ENCODE results near the gene NRN1L. TPM values are rescaled to one million over a fixed set of nuclear protein-coding genes. Genes with fewer than 3 reads are reported as not detected.
A peak's percentile ranks its signal among the peaks of the same experiment; 100 is the strongest.
"Not testable (repeated sequence)": the region's sequence is repeated elsewhere in the genome, so short reads cannot be mapped to it uniquely, and the experiment has no call there.

The NRN1L gene
- polyA plus RNA-seq (ENCODE audit: insufficient read length in 3 of 3): not detected

GRCh38 chr16:67884684-67885083 is at the start of gene NRN1L:
Gene NRN1L, plus strand, starts transcription at chr16:67884885. Its CDS starts 19 bp downstream, at chr16:67884904.
- DNase-seq (ENCODE audit: low read depth in 3 of 3, low spot score in 2 of 3): no peak

- not testable (repeated sequence) for DNase-seq (ENCODE audit: low read depth in 3 of 3, low spot score in 2 of 3)
Observed at GRCh38 chr16:67837190-67837589, 47.5 kb upstream of the NRN1L start.

GRCh38 chr16:67837811-67838210 is 46.9 kb upstream of the NRN1L start:
- no peak for DNase-seq (ENCODE audit: low read depth in 3 of 3, low spot score in 2 of 3)

GRCh38 chr16:67841198-67841815 is 43.4 kb upstream of the NRN1L start:
- DNase-seq (ENCODE audit: low read depth in 3 of 3, low spot score in 2 of 3): no peak

GRCh38 chr16:67841816-67842508 is 42.7 kb upstream of the NRN1L start, which contains the start of gene THAP11:
Gene THAP11, plus strand, starts transcription at chr16:67842320. Its CDS starts 235 bp downstream, at chr16:67842555.
- DNase-seq (ENCODE audit: low read depth in 3 of 3, low spot score in 2 of 3): peak; percentile 90 to 93 (median 92)

GRCh38 chr16:67842509-67843342 is 42.0 kb upstream of the NRN1L start:
- no peak for DNase-seq (ENCODE audit: low read depth in 3 of 3, low spot score in 2 of 3)

GRCh38 chr16:67843343-67843765 is 41.3 kb upstream of the NRN1L start:
- DNase-seq (ENCODE audit: low read depth in 3 of 3, low spot score in 2 of 3): no peak

- DNase-seq (ENCODE audit: low read depth in 3 of 3, low spot score in 2 of 3): no peak
Observed at GRCh38 chr16:67844497-67844896, 40.2 kb upstream of the NRN1L start.

- DNase-seq (ENCODE audit: low read depth in 3 of 3, low spot score in 2 of 3): no peak
Observed at GRCh38 chr16:67845291-67846062, 39.2 kb upstream of the NRN1L start.

- no peak for DNase-seq (ENCODE audit: low read depth in 3 of 3, low spot score in 2 of 3)
Observed at GRCh38 chr16:67846063-67846319, 38.7 kb upstream of the NRN1L start.

- DNase-seq (ENCODE audit: low read depth in 3 of 3, low spot score in 2 of 3): peak; percentile 86 to 95 (median 93)
Observed at GRCh38 chr16:67846320-67847063, 38.2 kb upstream of the NRN1L start, which contains the start of gene NUTF2. Gene NUTF2, plus strand, starts transcription at chr16:67846933. Its CDS starts 18,198 bp downstream, at chr16:67865131.

- peak in 1 of 3 donors; percentile 35 for DNase-seq (ENCODE audit: low read depth in 3 of 3, low spot score in 2 of 3)
Observed at GRCh38 chr16:67847064-67847861, 37.4 kb upstream of the NRN1L start, which contains the start of gene CENPT. Gene CENPT, minus strand, starts transcription at chr16:67847693. Its CDS starts 13,834 bp downstream, at chr16:67833859.

- DNase-seq (ENCODE audit: low read depth in 3 of 3, low spot score in 2 of 3): no peak
Observed at GRCh38 chr16:67848118-67848517, 36.6 kb upstream of the NRN1L start.

- DNase-seq (ENCODE audit: low read depth in 3 of 3, low spot score in 2 of 3): no peak
Observed at GRCh38 chr16:67853670-67854069, 31.0 kb upstream of the NRN1L start.

- DNase-seq (ENCODE audit: low read depth in 3 of 3, low spot score in 2 of 3): no peak
Observed at GRCh38 chr16:67855789-67856188, 28.9 kb upstream of the NRN1L start.

GRCh38 chr16:67856927-67857546 is 27.6 kb upstream of the NRN1L start:
- no peak for DNase-seq (ENCODE audit: low read depth in 3 of 3, low spot score in 2 of 3)

GRCh38 chr16:67857547-67858233 is 27.0 kb upstream of the NRN1L start:
- no peak for DNase-seq (ENCODE audit: low read depth in 3 of 3, low spot score in 2 of 3)

GRCh38 chr16:67858500-67858899 is 26.2 kb upstream of the NRN1L start:
- DNase-seq (ENCODE audit: low read depth in 3 of 3, low spot score in 2 of 3): no peak
